HAP-1 (cell line): ENCODE data around the gene DNER.

Experiments
- DNase-seq, 2 experiments: peaks; one replicate each; pipeline ENCODE4 v3.0.0-alpha.2; 2016 to 2020; ENCODE audit warnings: low spot score in 2 of 2
- H3K27me3 ChIP-seq: fragments of 250-450 bp; sonication (Bioruptor Pico); 2 replicates; pipeline ENCODE4 v1.5.1; 2020; ENCODE audit warnings: low read depth, mild to moderate bottlenecking, moderate library complexity
- H3K36me3 ChIP-seq: fragments of 250-450 bp; sonication (Bioruptor Pico); replicated peaks from 2 replicates; pipeline ENCODE4 v1.5.1; 2020; ENCODE audit warnings: mild to moderate bottlenecking
- H3K4me1 ChIP-seq: fragments of 250-450 bp; sonication (Bioruptor Pico); 2 replicates; pipeline ENCODE4 v1.5.1; 2020; ENCODE audit warnings: mild to moderate bottlenecking
- H3K4me3 ChIP-seq: fragments of 250-450 bp; sonication (Bioruptor Pico); 2 replicates; pipeline ENCODE4 v1.5.1; 2020; ENCODE audit warnings: mild to moderate bottlenecking, moderate library complexity
- H3K9me3 ChIP-seq: fragments of 250-450 bp; sonication (Bioruptor Pico); 2 replicates; pipeline ENCODE4 v1.5.1; 2020; ENCODE audit warnings: mild to moderate bottlenecking, moderate library complexity
- in situ Hi-C: fragments of 300-500 bp; cut with MboI; formaldehyde crosslinking; loops from 3 replicates; pipeline ENCODE4 v1.14.3; 2020; ENCODE audit warnings: low sequenced_read_pairs, inconsistent platforms, mixed read lengths

The DNER gene

DNA sequence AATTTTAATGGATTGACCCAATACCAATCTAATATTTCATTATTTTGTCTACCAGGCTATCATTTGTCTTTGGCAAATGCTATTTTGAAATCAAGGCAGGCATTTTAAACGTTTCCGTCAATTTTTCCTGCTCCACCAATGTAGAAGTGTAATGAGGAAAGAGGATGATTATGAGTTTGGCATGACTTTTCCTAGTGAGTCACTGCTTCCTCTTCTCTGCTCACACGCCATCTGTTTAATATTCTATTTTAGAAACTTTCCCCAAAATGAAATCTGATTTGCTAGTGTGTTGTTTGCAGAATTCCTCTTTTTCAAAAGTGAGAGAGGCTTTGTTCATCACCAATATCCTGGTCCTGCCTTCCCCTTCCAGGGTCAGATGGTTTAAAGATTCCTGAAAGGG is 400.8 kb downstream of the DNER start:
- Histone ChIP-seq H3K4me1 (no peaks in the 10 kb centered on the region), H3K36me3 (no peaks in the 10 kb centered on the region), H3K4me3 (no peak overlapping the region), H3K9me3 (no peaks in the 10 kb centered on the region), H3K27me3 (no peaks in the 10 kb centered on the region)
- no peak for DNase-seq
- in situ Hi-C loops, result no loop called here
